Retinal pigment epithelial cell (primary cell): Measurements from ENCODE around the gene PITPNM1.

ENCODE experiments used
- DNase-seq: peaks from one replicate; pipeline ENCODE4 v3.0.0-alpha.2; 2010; ENCODE audit warnings: low read depth
- H3K4me3 ChIP-seq: 2 replicates; pipeline ENCODE4 v1.5.1; 2011; ENCODE audit warnings: mild to moderate bottlenecking, low read length, control low read depth, moderate library complexity
- TF ChIP-seq, protein P1 (sequence below): conservative IDR thresholded peaks from 2 replicates; pipeline ENCODE4 v1.5.1; 2011; ENCODE audit warnings: low read depth, low read length, control low read depth, inconsistent platforms

Gene PITPNM1

DNA sequence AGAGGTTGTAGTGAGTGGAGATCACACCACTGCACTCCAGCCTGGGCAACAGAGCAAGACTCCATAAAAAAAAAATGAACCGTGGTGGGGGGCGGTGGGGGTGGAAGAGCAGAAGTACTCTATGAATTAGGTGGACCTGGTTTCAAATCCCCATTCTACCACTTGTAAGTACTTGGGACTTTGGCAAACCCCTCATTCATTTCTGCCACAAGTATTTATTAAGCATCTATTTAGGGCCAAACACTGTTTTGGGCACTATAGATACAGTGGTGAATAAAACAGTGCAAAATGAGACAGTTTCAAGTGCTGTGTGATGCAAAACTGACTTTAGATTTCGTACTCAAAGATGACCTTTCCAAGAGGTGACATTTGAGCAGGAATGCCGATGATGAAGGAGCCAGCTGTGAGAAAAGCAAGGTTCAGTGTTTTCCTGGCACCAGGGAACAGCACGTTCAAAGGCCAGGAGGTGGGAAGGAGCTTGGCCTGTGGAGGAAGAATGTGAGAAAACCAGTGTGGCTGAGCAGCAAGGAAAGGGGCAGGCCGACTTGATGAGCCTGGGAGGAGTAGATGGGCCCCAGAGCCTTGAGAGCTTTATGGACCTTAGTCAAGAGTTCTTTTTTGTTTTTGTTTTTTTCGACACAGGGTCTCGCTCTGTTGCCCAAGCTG lies 34.7 kb downstream of the PITPNM1 start:
- TF ChIP-seq, protein P1, sequence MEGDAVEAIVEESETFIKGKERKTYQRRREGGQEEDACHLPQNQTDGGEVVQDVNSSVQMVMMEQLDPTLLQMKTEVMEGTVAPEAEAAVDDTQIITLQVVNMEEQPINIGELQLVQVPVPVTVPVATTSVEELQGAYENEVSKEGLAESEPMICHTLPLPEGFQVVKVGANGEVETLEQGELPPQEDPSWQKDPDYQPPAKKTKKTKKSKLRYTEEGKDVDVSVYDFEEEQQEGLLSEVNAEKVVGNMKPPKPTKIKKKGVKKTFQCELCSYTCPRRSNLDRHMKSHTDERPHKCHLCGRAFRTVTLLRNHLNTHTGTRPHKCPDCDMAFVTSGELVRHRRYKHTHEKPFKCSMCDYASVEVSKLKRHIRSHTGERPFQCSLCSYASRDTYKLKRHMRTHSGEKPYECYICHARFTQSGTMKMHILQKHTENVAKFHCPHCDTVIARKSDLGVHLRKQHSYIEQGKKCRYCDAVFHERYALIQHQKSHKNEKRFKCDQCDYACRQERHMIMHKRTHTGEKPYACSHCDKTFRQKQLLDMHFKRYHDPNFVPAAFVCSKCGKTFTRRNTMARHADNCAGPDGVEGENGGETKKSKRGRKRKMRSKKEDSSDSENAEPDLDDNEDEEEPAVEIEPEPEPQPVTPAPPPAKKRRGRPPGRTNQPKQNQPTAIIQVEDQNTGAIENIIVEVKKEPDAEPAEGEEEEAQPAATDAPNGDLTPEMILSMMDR: no peak
- DNase-seq: no peak

DNA sequence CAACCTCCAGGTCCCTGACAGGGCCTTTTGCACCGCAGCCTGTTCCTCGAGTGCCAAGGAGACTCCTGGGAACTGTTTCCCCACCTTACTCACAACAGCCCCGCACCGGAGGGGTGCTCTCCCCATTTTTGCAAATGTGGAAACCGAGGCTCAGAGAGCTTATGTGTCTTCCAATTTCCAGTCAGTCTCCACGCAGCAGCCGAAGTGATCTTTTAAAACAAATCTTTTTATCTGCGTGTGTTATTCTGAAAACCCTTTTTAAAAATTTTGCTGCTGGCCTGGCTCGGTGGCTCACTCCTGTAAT lies 35.7 kb downstream of the PITPNM1 start:
- DNase-seq: no peak
- TF ChIP-seq, protein P1: no peak
- H3K4me3 ChIP-seq: peak overlapping the region; percentile 72

More for the DNA sequence above, 34.7 kb downstream of the PITPNM1 start:
- no peak overlapping the region for H3K4me3 ChIP-seq

DNA sequence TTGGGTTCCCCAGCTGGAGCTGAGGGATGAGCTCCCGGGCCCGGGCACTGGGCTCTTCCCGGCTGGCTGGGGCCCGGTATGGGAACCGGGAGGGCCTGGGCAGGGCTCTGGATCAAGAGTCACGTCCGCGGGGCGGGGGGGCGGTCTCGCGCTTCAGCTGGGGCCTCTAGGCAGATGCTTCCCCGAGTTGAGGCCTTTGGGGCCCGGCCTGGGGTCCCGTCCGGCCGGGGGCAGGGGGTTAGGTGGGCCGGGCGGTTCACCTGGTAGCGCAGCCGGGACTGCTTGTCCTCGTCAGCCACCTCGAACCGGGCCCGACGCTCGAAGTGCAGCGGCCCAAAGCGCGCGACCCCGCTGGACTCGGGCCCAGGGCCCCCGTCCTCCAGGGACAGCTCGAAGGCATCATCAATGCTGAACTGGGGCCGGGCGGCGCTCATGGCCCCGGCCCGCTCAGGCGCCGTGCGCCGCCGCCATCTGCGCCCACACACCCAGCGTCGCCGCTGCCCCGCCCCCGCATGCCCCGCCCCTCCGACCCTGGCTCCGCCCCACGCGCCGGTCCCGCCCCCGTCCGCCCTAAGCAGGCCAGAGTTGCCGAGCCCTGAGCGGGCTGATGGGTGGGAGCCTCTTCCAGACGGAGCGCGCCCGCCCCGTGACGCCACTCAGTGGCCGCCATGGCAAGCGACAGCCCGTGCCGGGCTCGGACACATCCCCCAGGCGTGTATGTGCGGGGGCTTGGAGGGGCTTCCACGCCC lies 36.2 kb downstream of the PITPNM1 start, which contains the start of gene TMEM134:
Gene TMEM134 (minus strand): TSS at position 493 of the 749 bp plus-strand sequence. CDS start 59 bp downstream, at position 434.
- TF ChIP-seq, protein P1: peak; percentile 18

DNA sequence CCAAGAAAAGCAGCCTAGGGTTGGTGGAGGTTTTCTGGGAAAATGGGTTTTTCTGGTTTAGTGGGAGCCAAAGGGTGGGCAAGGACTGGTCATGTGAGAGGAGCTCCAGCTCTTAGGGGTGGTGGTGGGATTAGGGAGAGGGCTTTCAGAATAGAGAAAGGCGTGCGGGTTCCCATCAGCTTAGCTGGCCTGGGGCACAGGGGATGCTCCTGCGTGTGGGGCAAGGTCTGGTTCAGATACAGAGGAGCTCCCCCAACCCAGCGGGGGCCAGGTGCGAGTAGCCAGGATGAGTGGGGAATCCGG lies 36.8 kb downstream of the PITPNM1 start:
- TF ChIP-seq, protein P1: no peak
- peak overlapping the region; percentile 70 for H3K4me3 ChIP-seq
- DNase-seq: no peak

More for the DNA sequence above, 36.2 kb downstream of the PITPNM1 start, which contains the start of gene TMEM134:
- H3K4me3 ChIP-seq: peak within 1 kb of the TSS; percentile 72
- DNase-seq: peak; percentile 63

DNA sequence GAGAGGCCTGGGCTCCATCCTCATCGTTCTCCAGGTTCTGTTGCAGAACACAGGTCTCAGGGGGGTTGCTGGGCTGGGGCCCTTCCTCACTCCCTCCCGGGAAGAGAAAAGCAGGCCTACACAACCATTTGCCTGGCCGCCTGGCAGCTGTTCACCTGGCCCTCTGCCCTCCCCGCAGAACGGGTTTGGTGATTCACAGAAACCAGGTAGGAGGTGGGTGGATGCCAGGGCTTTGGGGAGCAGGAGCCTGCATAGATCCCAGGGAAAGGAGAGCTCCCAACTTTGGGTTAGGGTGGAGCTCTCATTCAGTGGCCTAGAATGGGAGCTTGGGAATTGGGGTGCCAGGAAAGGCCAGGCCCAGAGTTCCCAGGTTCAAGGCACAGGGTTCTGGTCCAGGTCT lies 37.1 kb downstream of the PITPNM1 start:
- no peak for DNase-seq

DNA sequence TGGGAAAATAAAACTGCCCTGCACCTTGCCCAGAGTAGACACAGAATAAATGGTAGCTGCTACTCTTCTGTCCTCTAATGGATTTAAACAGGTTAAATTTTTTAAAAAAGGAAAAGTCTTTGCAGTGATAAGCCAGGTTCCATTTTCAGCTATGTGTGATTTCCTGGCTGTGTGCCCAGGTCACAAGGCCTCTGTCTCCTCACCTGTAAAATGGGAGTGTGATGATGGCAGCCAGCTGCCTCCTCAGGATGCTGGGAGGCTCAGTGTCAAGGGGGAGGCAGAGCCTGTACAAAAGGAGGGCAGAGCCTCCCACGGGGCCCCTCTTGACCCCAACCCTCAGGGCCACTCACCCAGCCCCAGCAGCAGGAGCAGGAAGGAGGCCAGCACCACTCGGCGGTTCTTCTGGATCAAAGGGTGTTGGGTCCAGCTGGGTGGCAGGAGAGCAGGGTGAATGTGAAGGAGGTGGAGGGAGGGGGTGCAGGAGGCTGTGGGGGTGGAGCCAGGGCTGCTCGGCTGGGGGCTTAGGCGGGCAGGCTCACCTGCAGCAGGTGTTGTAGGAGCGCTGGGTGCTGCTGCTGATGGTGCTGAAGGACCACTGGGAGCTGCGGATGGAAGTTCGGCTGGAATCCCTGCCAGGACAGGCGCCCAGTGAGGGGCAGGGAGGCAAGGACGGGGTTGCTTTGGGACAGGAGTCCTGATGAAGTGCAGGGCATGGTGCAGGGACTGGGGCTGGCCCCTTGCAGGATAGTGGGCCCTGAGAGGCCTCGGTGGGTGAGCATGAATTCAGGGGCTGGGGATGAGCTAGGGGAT lies 38.0 kb downstream of the PITPNM1 start:
- no peak for DNase-seq
- TF ChIP-seq, protein P1: no peak
- H3K4me3 ChIP-seq: no peak overlapping the region

More for the DNA sequence above, 37.1 kb downstream of the PITPNM1 start:
- TF ChIP-seq, protein P1: no peak
- H3K4me3 ChIP-seq: peak overlapping the region; percentile 70
